ENCODE measurements around the gene XRCC5.

Gene XRCC5

GRCh38 chr2:216221811-216222210, 112.7 kb downstream of the XRCC5 start:
- no peak overlapping the region for H3K4me3 ChIP-seq (replicated peaks; ENCODE audit: low read depth, low read length)
- TF ChIP-seq CTCF (IDR thresholded peaks at IDR 0.05; ENCODE audit: low read length, missing control alignments) = no peak
- peak; percentile 56 for DNase-seq (ENCODE audit: low read depth)

- H3K4me3 ChIP-seq (replicated peaks; ENCODE audit: low read depth, low read length) = no peak overlapping the region
- peak; percentile 41 for TF ChIP-seq CTCF (IDR thresholded peaks at IDR 0.05; ENCODE audit: low read length, missing control alignments)
- peak; percentile 40 for DNase-seq (ENCODE audit: low read depth)
Measured at GRCh38 chr2:216222650-216223352, 113.7 kb downstream of the XRCC5 start.

GRCh38 chr2:216224388-216224787, 115.2 kb downstream of the XRCC5 start:
- no peak for DNase-seq (ENCODE audit: low read depth)
- no peak for TF ChIP-seq CTCF (IDR thresholded peaks at IDR 0.05; ENCODE audit: low read length, missing control alignments)
- H3K4me3 ChIP-seq (replicated peaks; ENCODE audit: low read depth, low read length) = no peak overlapping the region

- TF ChIP-seq CTCF (IDR thresholded peaks at IDR 0.05; ENCODE audit: low read length, missing control alignments) = no peak
- DNase-seq (ENCODE audit: low read depth) = no peak
- H3K4me3 ChIP-seq (replicated peaks; ENCODE audit: low read depth, low read length) = no peak overlapping the region
Measured at GRCh38 chr2:216229277-216229914, 120.2 kb downstream of the XRCC5 start.

GRCh38 chr2:216231867-216232266, 122.7 kb downstream of the XRCC5 start:
- no peak overlapping the region for H3K4me3 ChIP-seq (replicated peaks; ENCODE audit: low read depth, low read length)
- TF ChIP-seq CTCF (IDR thresholded peaks at IDR 0.05; ENCODE audit: low read length, missing control alignments) = no peak
- DNase-seq (ENCODE audit: low read depth) = no peak

GRCh38 chr2:216232721-216233120, 123.6 kb downstream of the XRCC5 start:
- H3K4me3 ChIP-seq (replicated peaks; ENCODE audit: low read depth, low read length) = no peak overlapping the region
- TF ChIP-seq CTCF (IDR thresholded peaks at IDR 0.05; ENCODE audit: low read length, missing control alignments) = no peak
- no peak for DNase-seq (ENCODE audit: low read depth)
